Measurements from ENCODE around the gene PTPRD. TPM values are rescaled to one million over a fixed set of nuclear protein-coding genes. Genes with fewer than 3 reads are reported as not detected.

Gene PTPRD
- total RNA-seq, 1 donor from 2014 or later = 136 TPM

DNA sequence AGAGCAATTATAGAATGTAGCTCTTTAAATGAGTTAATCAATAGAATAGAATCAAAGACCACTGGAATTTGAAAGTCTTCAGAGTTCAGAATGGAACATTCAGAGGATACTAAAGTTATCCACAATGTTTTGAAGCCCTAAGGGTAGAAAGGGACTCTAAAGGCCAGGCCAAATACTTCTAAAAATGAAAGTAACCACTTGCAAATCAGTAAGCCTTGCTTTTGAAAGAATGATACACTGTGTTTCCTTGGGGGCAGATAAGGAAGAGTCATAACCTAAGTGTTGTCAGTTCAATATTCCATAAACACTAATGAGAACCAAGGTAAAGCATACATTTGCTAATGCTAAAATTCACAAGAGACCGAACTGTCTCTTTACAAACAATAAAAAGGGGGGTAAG, 813.5 kb downstream of the PTPRD start:
- Histone ChIP-seq H3K9ac (no peak overlapping the region), H3F3A (ENCODE audit: low read depth) (no peaks in the 10 kb centered on the region), H3K4me3 (no peak overlapping the region), H3K79me2 (ENCODE audit: low read depth) (no peaks in the 10 kb centered on the region), H3K36me3 (no peaks in the 10 kb centered on the region), H3K27ac (no peak overlapping the region), H3K4me1 (peaks cover 14% of the 10 kb centered on the region), H2AFZ (replicated peaks) (no peak overlapping the region), H3K4me2 (peak overlapping the region; percentile 37), H4K20me1 (ENCODE audit: low read depth) (no peaks in the 10 kb centered on the region), H3K27me3 (no peaks in the 10 kb centered on the region), H3K9me3 (ENCODE audit: low read depth) (no peaks in the 10 kb centered on the region)
- no peaks in the 10 kb centered on the region for H3K27me3 Mint-ChIP-seq (ENCODE audit: insufficient read depth, low read depth)
- H3K27ac Mint-ChIP-seq = no peak overlapping the region
- no peaks in the 10 kb centered on the region for H3K9me3 Mint-ChIP-seq
- peaks cover 3% of the 10 kb centered on the region for H3K4me1 Mint-ChIP-seq
- no peak overlapping the region for H3K4me3 Mint-ChIP-seq
- no peaks in the 10 kb centered on the region for H3K36me3 Mint-ChIP-seq
- TF ChIP-seq EZH2 (IDR thresholded peaks at IDR 0.05) (no peak), EZH2phosphoT487 (IDR thresholded peaks at IDR 0.05) (no peak)
- TF ChIP-seq, protein P1, sequence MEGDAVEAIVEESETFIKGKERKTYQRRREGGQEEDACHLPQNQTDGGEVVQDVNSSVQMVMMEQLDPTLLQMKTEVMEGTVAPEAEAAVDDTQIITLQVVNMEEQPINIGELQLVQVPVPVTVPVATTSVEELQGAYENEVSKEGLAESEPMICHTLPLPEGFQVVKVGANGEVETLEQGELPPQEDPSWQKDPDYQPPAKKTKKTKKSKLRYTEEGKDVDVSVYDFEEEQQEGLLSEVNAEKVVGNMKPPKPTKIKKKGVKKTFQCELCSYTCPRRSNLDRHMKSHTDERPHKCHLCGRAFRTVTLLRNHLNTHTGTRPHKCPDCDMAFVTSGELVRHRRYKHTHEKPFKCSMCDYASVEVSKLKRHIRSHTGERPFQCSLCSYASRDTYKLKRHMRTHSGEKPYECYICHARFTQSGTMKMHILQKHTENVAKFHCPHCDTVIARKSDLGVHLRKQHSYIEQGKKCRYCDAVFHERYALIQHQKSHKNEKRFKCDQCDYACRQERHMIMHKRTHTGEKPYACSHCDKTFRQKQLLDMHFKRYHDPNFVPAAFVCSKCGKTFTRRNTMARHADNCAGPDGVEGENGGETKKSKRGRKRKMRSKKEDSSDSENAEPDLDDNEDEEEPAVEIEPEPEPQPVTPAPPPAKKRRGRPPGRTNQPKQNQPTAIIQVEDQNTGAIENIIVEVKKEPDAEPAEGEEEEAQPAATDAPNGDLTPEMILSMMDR (IDR thresholded peaks at IDR 0.05) = no peak
- DNase-seq (ENCODE audit: low spot score) = no peak

DNA sequence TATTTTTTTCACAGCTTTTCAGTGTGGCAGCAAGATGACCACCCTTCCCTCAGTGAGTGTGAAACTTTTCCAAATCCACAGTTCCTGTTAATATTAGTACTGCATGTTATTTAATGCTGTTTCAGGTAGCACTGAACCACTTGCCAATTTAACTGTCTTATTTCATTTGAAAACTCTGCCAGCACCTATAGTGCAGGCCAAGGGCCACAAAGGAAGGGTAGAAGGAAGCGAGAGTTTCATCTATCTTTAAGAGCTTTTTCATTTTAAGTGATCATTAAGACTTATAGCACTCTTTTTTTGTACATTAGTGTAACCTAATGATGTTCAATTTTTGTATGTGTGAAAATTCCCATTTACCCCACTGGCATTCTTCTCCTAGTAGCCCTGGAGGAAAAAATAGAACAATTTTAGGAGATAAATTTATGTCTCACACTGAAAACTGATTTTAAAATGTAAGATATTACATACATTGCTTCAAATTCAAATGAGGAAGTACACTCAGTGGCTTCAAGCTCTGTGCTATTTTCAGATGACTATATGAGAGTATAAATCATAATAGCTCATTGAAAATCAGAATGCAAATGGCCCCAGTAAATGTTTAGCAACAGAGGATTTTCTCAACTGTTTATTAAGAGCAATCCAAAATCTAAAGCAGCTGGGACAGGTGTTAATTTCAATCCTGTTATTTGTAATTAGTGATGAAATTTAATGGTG, 820.5 kb downstream of the PTPRD start:
- TF ChIP-seq EZH2 (IDR thresholded peaks at IDR 0.05) = no peak
- no peak for TF ChIP-seq EZH2phosphoT487 (IDR thresholded peaks at IDR 0.05)
- TF ChIP-seq, protein P1 (IDR thresholded peaks at IDR 0.05) = no peak
- H3K4me3 ChIP-seq = no peak overlapping the region
- H3K27ac ChIP-seq = no peak overlapping the region
- H3K9me3 ChIP-seq (ENCODE audit: low read depth) = no peaks in the 10 kb centered on the region
- no peaks in the 10 kb centered on the region for H4K20me1 ChIP-seq (ENCODE audit: low read depth)
- no peak for DNase-seq (ENCODE audit: low spot score)
- H3K4me3 Mint-ChIP-seq = no peak overlapping the region
- no peak overlapping the region for H2AFZ ChIP-seq (replicated peaks)
- H3F3A ChIP-seq (ENCODE audit: low read depth) = no peaks in the 10 kb centered on the region
- H3K27ac Mint-ChIP-seq = no peak overlapping the region
- H3K4me1 ChIP-seq = no peaks in the 10 kb centered on the region
- no peaks in the 10 kb centered on the region for H3K36me3 Mint-ChIP-seq
- H3K79me2 ChIP-seq (ENCODE audit: low read depth) = no peaks in the 10 kb centered on the region
- no peaks in the 10 kb centered on the region for H3K36me3 ChIP-seq
- H3K4me1 Mint-ChIP-seq = peaks cover 2% of the 10 kb centered on the region
- H3K4me2 ChIP-seq = no peak overlapping the region
- no peaks in the 10 kb centered on the region for H3K27me3 ChIP-seq
- H3K9ac ChIP-seq = no peak overlapping the region
- H3K9me3 Mint-ChIP-seq = no peaks in the 10 kb centered on the region
- no peaks in the 10 kb centered on the region for H3K27me3 Mint-ChIP-seq (ENCODE audit: insufficient read depth, low read depth)

DNA sequence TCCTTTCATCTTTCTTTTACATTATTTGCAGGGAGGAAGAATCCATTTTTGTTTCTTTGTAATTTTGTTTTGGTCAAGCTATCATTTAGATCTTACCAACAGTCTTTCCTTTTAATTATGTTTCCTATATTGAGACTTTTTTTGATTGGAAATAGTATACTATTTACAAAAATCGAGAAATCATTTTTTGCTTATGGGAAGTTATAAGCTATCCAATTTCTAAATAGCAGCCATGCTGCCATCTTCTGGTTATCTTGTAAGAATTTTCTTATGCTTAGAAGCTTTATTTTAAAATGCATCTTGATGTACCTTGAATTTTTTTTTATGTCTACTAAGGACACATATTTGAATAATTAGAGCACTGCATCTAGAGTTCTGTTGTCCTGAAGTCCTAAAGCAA, 821.2 kb downstream of the PTPRD start:
- H3K9me3 Mint-ChIP-seq = no peaks in the 10 kb centered on the region
- no peaks in the 10 kb centered on the region for H3K36me3 Mint-ChIP-seq
- H3K27me3 Mint-ChIP-seq (ENCODE audit: insufficient read depth, low read depth) = no peaks in the 10 kb centered on the region
- DNase-seq (ENCODE audit: low spot score) = peak; percentile 5
- no peak overlapping the region for H3K4me3 Mint-ChIP-seq
- H3K4me1 Mint-ChIP-seq = peaks cover 2% of the 10 kb centered on the region
- Histone ChIP-seq H3K79me2 (ENCODE audit: low read depth) (no peaks in the 10 kb centered on the region), H3K4me3 (no peak overlapping the region), H3F3A (ENCODE audit: low read depth) (no peaks in the 10 kb centered on the region), H3K4me2 (no peak overlapping the region), H2AFZ (replicated peaks) (no peak overlapping the region), H3K9ac (no peak overlapping the region), H3K4me1 (no peaks in the 10 kb centered on the region), H3K27ac (no peak overlapping the region), H4K20me1 (ENCODE audit: low read depth) (no peaks in the 10 kb centered on the region), H3K27me3 (no peaks in the 10 kb centered on the region), H3K9me3 (ENCODE audit: low read depth) (no peaks in the 10 kb centered on the region), H3K36me3 (no peaks in the 10 kb centered on the region)
- no peak overlapping the region for H3K27ac Mint-ChIP-seq
- TF ChIP-seq, protein P1 (IDR thresholded peaks at IDR 0.05) = peak; percentile 21
- TF ChIP-seq EZH2 (IDR thresholded peaks at IDR 0.05) = no peak

Data from neural progenitor cell (in vitro differentiated cells).